ENCODE results near the gene MPEG1.
A peak's percentile ranks its signal among the peaks of the same experiment; 100 is the strongest.

The MPEG1 gene

DNA sequence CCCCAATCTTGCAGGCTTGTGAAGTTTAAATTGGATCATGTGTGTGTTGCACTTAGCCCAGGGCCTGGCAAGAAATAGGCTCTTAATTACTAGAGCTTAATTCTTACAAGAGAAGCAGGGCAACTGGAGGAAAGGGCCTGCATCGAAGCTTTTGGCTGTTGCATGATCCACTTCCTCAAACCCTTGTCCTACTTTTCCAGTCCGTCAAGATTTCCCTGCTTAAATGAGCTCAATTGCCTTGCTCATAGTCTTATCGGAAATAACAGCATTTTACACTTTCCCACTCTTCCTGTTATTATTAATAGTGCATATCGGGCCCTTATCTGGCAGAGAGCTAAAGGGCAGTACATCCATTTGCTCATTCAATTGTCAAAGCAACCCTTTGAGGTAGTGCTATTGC is 22.7 kb downstream of the MPEG1 start:
- DNase-seq (ENCODE audit: low spot score): no peak
- POLR2A ChIA-PET (ENCODE audit: low non-redundant PET): no interaction called here
- CTCF ChIA-PET: no interaction called here
- no peak overlapping the region for H3K27ac ChIP-seq
- TF ChIP-seq, protein P1, sequence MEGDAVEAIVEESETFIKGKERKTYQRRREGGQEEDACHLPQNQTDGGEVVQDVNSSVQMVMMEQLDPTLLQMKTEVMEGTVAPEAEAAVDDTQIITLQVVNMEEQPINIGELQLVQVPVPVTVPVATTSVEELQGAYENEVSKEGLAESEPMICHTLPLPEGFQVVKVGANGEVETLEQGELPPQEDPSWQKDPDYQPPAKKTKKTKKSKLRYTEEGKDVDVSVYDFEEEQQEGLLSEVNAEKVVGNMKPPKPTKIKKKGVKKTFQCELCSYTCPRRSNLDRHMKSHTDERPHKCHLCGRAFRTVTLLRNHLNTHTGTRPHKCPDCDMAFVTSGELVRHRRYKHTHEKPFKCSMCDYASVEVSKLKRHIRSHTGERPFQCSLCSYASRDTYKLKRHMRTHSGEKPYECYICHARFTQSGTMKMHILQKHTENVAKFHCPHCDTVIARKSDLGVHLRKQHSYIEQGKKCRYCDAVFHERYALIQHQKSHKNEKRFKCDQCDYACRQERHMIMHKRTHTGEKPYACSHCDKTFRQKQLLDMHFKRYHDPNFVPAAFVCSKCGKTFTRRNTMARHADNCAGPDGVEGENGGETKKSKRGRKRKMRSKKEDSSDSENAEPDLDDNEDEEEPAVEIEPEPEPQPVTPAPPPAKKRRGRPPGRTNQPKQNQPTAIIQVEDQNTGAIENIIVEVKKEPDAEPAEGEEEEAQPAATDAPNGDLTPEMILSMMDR (conservative IDR thresholded peaks at IDR 0.05; ENCODE audit: low read depth): no peak

- DNase-seq (ENCODE audit: low spot score): no peak
- ChIA-PET POLR2A (ENCODE audit: low non-redundant PET) (no interaction called here), CTCF (no interaction called here)
- TF ChIP-seq, protein P1 (conservative IDR thresholded peaks at IDR 0.05; ENCODE audit: low read depth): no peak
- H3K27ac ChIP-seq: no peak overlapping the region
These were observed 23.8 kb downstream of the MPEG1 start for GRCh38 chr11:59188954-59189353.

DNA sequence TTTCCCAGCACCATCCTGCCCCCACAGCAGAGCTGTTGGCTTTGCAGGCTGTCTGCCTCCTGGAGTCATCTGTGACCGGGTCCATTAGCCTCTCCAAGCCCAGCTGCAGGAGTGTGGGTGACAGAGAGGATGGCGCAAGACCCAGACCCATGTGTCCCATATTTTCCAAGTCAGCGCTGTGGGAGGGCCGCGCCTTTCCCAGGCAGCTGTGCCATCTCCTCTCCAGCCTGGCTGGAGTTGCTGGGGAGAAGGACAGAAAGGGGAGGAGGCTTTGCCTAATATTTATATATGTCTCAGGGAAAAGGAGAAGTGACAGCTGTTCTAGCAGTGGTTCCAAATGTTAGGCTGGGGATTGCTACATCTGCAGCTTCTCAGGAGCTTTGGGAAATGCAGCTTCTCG is 25.1 kb downstream of the MPEG1 start:
- H3K27ac ChIP-seq: peak overlapping the region; percentile 46
- POLR2A ChIA-PET (ENCODE audit: low non-redundant PET): no interaction called here
- DNase-seq (ENCODE audit: low spot score): no peak
- CTCF ChIA-PET: interaction anchor here (2.3 kb wide), 1 partner anchor 16 kb away, joined by 15 read pairs; the partner anchor contains the start of gene DTX4
- TF ChIP-seq, protein P1 (conservative IDR thresholded peaks at IDR 0.05; ENCODE audit: low read depth): no peak

DNA sequence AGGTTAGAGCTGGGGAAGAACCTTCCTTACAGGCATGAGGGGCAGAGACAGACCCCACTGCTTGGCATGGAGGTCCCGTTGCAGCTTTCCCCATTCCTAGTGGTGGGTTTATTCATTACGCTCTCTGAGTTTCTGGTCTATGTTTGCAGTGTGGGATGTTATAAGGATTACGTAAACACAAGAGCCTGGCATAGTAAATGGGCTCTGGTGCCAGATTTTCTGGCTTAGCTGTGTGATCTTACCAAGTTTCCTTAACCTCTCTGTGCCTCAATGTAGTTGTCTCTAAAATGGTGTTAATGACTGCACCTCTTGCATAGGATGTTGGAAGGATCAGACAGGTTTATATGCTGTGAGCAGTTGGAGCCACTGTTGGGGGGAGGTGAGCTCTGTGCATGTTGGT is 25.7 kb downstream of the MPEG1 start:
- CTCF ChIA-PET: interaction anchor here (2.3 kb wide), 1 partner anchor 15 kb away, joined by 15 read pairs; the partner anchor contains the start of gene DTX4
- DNase-seq (ENCODE audit: low spot score): no peak
- POLR2A ChIA-PET (ENCODE audit: low non-redundant PET): no interaction called here

GRCh38 chr11:59186130-59186594 is 26.6 kb downstream of the MPEG1 start:
- TF ChIP-seq, protein P1 (conservative IDR thresholded peaks at IDR 0.05; ENCODE audit: low read depth): peak; percentile 40
- POLR2A ChIA-PET (ENCODE audit: low non-redundant PET): interaction anchor here (0.6 kb wide), 1 partner anchor 14 kb away, joined by 4 read pairs; the partner anchor contains the start of gene DTX4
- DNase-seq (ENCODE audit: low spot score): peak; percentile 34

More for the DNA sequence above, 25.7 kb downstream of the MPEG1 start:
- TF ChIP-seq, protein P1 (conservative IDR thresholded peaks at IDR 0.05; ENCODE audit: low read depth): no peak
- H3K27ac ChIP-seq: no peak overlapping the region; the same call in 1 of the 2 replicates

DNA sequence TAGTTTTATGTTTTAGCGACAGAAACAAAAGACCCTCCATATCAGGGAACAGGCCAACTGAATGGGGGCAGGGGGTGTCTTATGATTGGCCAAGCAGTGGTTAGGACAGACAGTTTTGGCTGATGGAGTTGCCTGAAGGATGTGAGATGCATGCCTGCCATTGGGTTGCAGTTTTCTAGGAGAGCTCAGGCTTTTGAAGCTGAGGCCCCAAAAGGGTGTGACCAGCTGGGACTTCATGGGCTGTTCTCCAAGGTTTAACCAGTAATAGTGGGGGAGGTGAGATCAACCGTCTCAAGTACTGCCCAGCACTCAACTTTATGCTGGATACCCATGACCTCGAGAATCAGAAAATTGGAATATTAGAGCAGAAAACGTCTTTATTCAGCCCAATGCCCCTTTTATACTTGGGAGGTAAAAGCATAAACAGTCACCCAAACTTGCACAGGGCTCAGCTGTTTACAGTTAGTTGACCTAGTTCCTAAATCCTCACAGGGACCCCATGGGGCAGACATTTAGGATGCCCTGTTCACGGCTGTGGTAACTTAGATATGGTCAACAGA is 27.3 kb downstream of the MPEG1 start:
- ChIA-PET CTCF (interaction anchor here (0.6 to 2.3 kb wide), 6 partner anchors 9 to 1744 kb away, joined by 3 to 15 read pairs (median 5); partner anchors contain the start of gene DTX4), POLR2A (ENCODE audit: low non-redundant PET) (no interaction called here)
- TF ChIP-seq, protein P1 (conservative IDR thresholded peaks at IDR 0.05; ENCODE audit: low read depth): no peak
- no peak overlapping the region for H3K27ac ChIP-seq
- no peak for DNase-seq (ENCODE audit: low spot score)

More at GRCh38 chr11:59186130-59186594, 26.6 kb downstream of the MPEG1 start:
- no peak overlapping the region for H3K27ac ChIP-seq
- CTCF ChIA-PET: interaction anchor here (0.5 to 2.3 kb wide), 7 partner anchors 10 to 1745 kb away, joined by 3 to 15 read pairs (median 4); partner anchors contain the start of gene DTX4

Measured in RWPE1 (cell line).